Esophagus muscularis mucosa (tissue), 4 donors: ENCODE measurements around the gene VEZF1. TPM values are rescaled to one million over a fixed set of nuclear protein-coding genes. Genes with fewer than 3 reads are reported as not detected.

Experiments
- DNase-seq: peaks from one replicate; pipeline ENCODE4 v3.0.0-alpha.2; 2017; ENCODE audit errors: extremely low spot score
- H3K27ac ChIP-seq, 4 donors: fragments of 200-600 bp; sonication (generic); replicated peaks in 1 of 4; 1 replicate in 3 of 4; 2 replicates in 1 of 4; pipeline ENCODE4 v1.5.1; 2016 to 2019; ENCODE audit warnings: mild to moderate bottlenecking in 1 of 4
- H3K27me3 ChIP-seq, 4 donors: fragments of 200-600 bp; sonication (generic); one replicate each; pipeline versions ENCODE4 v1.5.1 to v1.6.0; 2016 to 2019
- H3K36me3 ChIP-seq, 4 donors: fragments of 200-600 bp; sonication (generic); one replicate each; pipeline ENCODE4 v1.5.1; 2016 to 2019
- H3K4me1 ChIP-seq, 4 donors: fragments of 200-600 bp; sonication (generic); one replicate each; pipeline ENCODE4 v1.5.1; 2016 to 2019
- H3K4me3 ChIP-seq, 4 donors: fragments of 200-600 bp; sonication (generic); 1 replicate in 2 of 4; 2 replicates in 2 of 4; pipeline ENCODE4 v1.5.1; 2016 to 2019; ENCODE audit warnings: mild to moderate bottlenecking in 4 of 4, moderate library complexity in 1 of 4
- H3K9me3 ChIP-seq, 4 donors: fragments of 200-600 bp; sonication (generic); 1 replicate in 3 of 4; 2 replicates in 1 of 4; pipeline ENCODE4 v1.5.1; 2016 to 2019
- CTCF ChIP-seq, 3 experiments: fragments of 200-600 bp in 2 of 3; fragments of 450-650 bp in 1 of 3; sonication (generic) in 2 of 3; IDR thresholded peaks; one replicate each; pipeline ENCODE4 v1.5.1; 2017 to 2019; ENCODE audit warnings: antibody characterized with exemption in 3 of 3, mild to moderate bottlenecking in 2 of 3, moderate library complexity in 1 of 3
- EP300 ChIP-seq: sonication (generic); formaldehyde crosslinking; IDR thresholded peaks from one replicate; pipeline ENCODE4 v1.6.1; 2017; ENCODE audit warnings: antibody characterized with exemption
- POLR2A ChIP-seq: fragments of 450-650 bp; IDR thresholded peaks from one replicate; pipeline ENCODE4 v1.6.1; 2017; ENCODE audit warnings: antibody characterized with exemption, moderate library complexity, mild to moderate bottlenecking, low read depth
- POLR2AphosphoS5 ChIP-seq, 2 donors: sonication (generic); formaldehyde crosslinking; IDR thresholded peaks; one replicate each; pipeline ENCODE4 v1.6.1; 2017; ENCODE audit warnings: antibody characterized with exemption in 2 of 2
- WGBS: methylation state at CpG from one replicate; pipeline ENCODE4 v1.1.5; 2018; 5-methylcytosine and 5-hydroxymethylcytosine counted together
- intact Hi-C: fragments of 100-400 bp; cut with DNase I; formaldehyde crosslinking; loops from one replicate; pipeline ENCODE4 v1.15.1; 2023
- total RNA-seq, 4 donors: library from RNA; depleted of rRNA; stranded (reverse); fragments of >200 nt; gene quantifications; one replicate each; pipeline versions ENCODE4 v1.1.0 to v1.2.1, GENCODE V29; 2016

The VEZF1 gene
- total RNA-seq, 4 donors from 2014 or later, result 98.9 to 154 (median 121) TPM

- Histone ChIP-seq H3K36me3 (no peaks in the 10 kb centered on the region), H3K4me1 (peaks cover 92 to 100% (median 100%) of the 10 kb centered on the region in 4 donors), H3K4me3 (peak overlapping the region in 1 of 4 donors; percentile 6), H3K27ac (peak overlapping the region; percentile 98 to 100 (median 100)), H3K27me3 (no peaks in the 10 kb centered on the region), H3K9me3 (no peaks in the 10 kb centered on the region)
- WGBS, result 41% methylated on average over 5 of the region's 5 CpGs
- TF ChIP-seq POLR2A, result no peak
- peak in 1 of 2 donors; percentile 90 for TF ChIP-seq POLR2AphosphoS5 (IDR thresholded peaks at IDR 0.05)
- no peak for DNase-seq
- intact Hi-C loops, result loop anchor here (5.0 kb wide), 1 partner anchor 71 kb away; no protein-coding TSS in a partner anchor
Observed at GRCh38 chr17:57948555-57949420, 39.3 kb downstream of the VEZF1 start.

DNA sequence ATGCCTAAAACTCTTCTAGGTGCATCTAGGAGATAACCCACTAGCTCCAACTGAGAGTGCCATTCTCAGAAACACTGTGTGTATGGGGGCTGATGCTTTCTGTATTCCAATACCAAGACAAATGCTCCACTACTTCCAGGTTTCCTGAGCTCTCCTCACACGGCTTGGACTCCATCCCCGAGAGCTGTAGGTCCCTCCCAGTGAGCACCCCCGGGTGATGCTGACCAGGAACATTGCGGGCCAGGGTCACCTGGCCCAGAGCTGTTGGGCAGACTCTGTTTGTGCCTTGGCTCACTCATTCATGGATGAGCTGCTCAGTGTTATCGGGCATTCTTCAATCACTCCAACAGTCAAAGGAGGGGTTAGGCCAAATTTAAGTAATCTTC is 39.9 kb downstream of the VEZF1 start:
- no peak for DNase-seq

GRCh38 chr17:57947369-57947768 is 40.7 kb downstream of the VEZF1 start:
- TF ChIP-seq POLR2A (no peak), POLR2AphosphoS5 (IDR thresholded peaks at IDR 0.05) (no peak), EP300 (no peak), CTCF (IDR thresholded peaks at IDR 0.05) (no peak)
- Histone ChIP-seq H3K36me3 (no peaks in the 10 kb centered on the region), H3K27me3 (no peaks in the 10 kb centered on the region), H3K4me1 (peaks cover 90 to 100% (median 100%) of the 10 kb centered on the region in 4 donors), H3K9me3 (no peaks in the 10 kb centered on the region), H3K4me3 (peak overlapping the region; percentile 46 to 62 (median 50)), H3K27ac (peak overlapping the region; percentile 98 to 100 (median 100))
- 70% methylated on average over 9 of the region's 9 CpGs for WGBS
- DNase-seq, result no peak
- intact Hi-C loops, result loop anchor here (5.0 kb wide), 1 partner anchor 70 kb away; no protein-coding TSS in a partner anchor

More for the DNA sequence above, 39.9 kb downstream of the VEZF1 start:
- intact Hi-C loops, result loop anchor here (5.0 kb wide), 1 partner anchor 71 kb away; no protein-coding TSS in a partner anchor
- H3K27ac ChIP-seq, result peak overlapping the region; percentile 98 to 100 (median 100)
- no peaks in the 10 kb centered on the region for H3K9me3 ChIP-seq
- no peak for TF ChIP-seq POLR2AphosphoS5 (IDR thresholded peaks at IDR 0.05)
- TF ChIP-seq CTCF (IDR thresholded peaks at IDR 0.05), result no peak
- no peak for TF ChIP-seq POLR2A
- TF ChIP-seq EP300, result no peak
- WGBS, result 47% methylated on average over 5 of the region's 5 CpGs
- no peaks in the 10 kb centered on the region for H3K27me3 ChIP-seq
- peak overlapping the region in 1 of 4 donors; percentile 5 for H3K4me3 ChIP-seq
- peaks cover 92 to 100% (median 100%) of the 10 kb centered on the region in 4 donors for H3K4me1 ChIP-seq
- no peaks in the 10 kb centered on the region for H3K36me3 ChIP-seq

GRCh38 chr17:57946798-57947358 is 41.2 kb downstream of the VEZF1 start:
- Histone ChIP-seq H3K9me3 (no peaks in the 10 kb centered on the region), H3K27me3 (no peaks in the 10 kb centered on the region), H3K4me3 (peak overlapping the region; percentile 46 to 62 (median 50)), H3K4me1 (peaks cover 90 to 100% (median 100%) of the 10 kb centered on the region in 4 donors), H3K36me3 (no peaks in the 10 kb centered on the region), H3K27ac (peak overlapping the region; percentile 98 to 100 (median 100))
- intact Hi-C loops, result loop anchor here (5.0 kb wide), 1 partner anchor 70 kb away; no protein-coding TSS in a partner anchor
- WGBS, result 10% methylated on average over 10 of the region's 10 CpGs
- no peak for DNase-seq
- no peak for TF ChIP-seq CTCF (IDR thresholded peaks at IDR 0.05)
- no peak for TF ChIP-seq EP300
- TF ChIP-seq POLR2A, result no peak
- TF ChIP-seq POLR2AphosphoS5 (IDR thresholded peaks at IDR 0.05), result peak; percentile 47 to 71
